H1 (cell line): ENCODE data around the gene SLCO1C1. TPM values are rescaled to one million over a fixed set of nuclear protein-coding genes. Genes with fewer than 3 reads are reported as not detected.

ENCODE experiments used
- MAFK ChIP-seq: IDR thresholded peaks from 2 replicates; pipeline ENCODE4 v1.6.1; 2012; ENCODE audit warnings: low read depth, mild to moderate bottlenecking, improper control_type of control experiment, low read length
- RXRA ChIP-seq: IDR thresholded peaks from 2 replicates; pipeline ENCODE4 v1.6.1; 2011; ENCODE audit warnings: low read depth, mild to moderate bottlenecking, low read length, moderate library complexity; ENCODE audit not compliant: insufficient read depth
- SAP30 ChIP-seq: fragments of 300-600 bp; sonication (generic); IDR thresholded peaks from 2 replicates; pipeline ENCODE4 v1.7.1; 2012; ENCODE audit warnings: low read length, moderate library complexity, mild to moderate bottlenecking, inconsistent platforms; ENCODE audit not compliant: insufficient read depth, insufficient replicate concordance
- polyA plus RNA-seq, 7 experiments: library from polyadenylated mRNA; depleted of rRNA in 3 of 7; stranded (reverse) in 5 of 7; unstranded in 2 of 7; fragments of >200 nt in 5 of 7; fragments of 200-250 nt in 2 of 7; gene quantifications; 1 replicate in 5 of 7; 2 replicates in 1 of 7; 4 replicates in 1 of 7; pipeline versions ENCODE4 v1.2.1 to v1.2.3, GENCODE V29; 2011 to 2013; ENCODE audit warnings: missing spikeins in 2 of 7, mixed read lengths in 2 of 7
- total RNA-seq: library from RNA; stranded (reverse); fragmentation: NEBNext Ultra II Directional; extraction: Animal tissue kit (Norgen Biotek cat#: 25700); gene quantifications from 2 replicates; pipeline ENCODE4 v1.2.1, GENCODE V29; 2021
- TF ChIP-seq, protein P1 (sequence below): IDR thresholded peaks from 2 replicates; pipeline ENCODE4 v1.6.1; 2012; ENCODE audit warnings: inconsistent platforms
- TF ChIP-seq, protein P2 (sequence below): IDR thresholded peaks from 2 replicates; pipeline ENCODE4 v1.6.1; 2012; ENCODE audit warnings: inconsistent platforms
- TF ChIP-seq, protein P3 (sequence below), 3 experiments: IDR thresholded peaks; 1 replicate in 2 of 3; 2 replicates in 1 of 3; pipeline versions ENCODE4 v1.5.1 to v1.6.1; 2011; ENCODE audit warnings: low read length in 3 of 3, mild to moderate bottlenecking in 3 of 3, inconsistent platforms in 2 of 3, low read depth in 1 of 3, moderate library complexity in 1 of 3; ENCODE audit not compliant: insufficient read depth in 1 of 3; ENCODE audit errors: control extremely low read depth in 1 of 3

SLCO1C1 gene
- total and polyA plus RNA-seq, 2 of the 8 experiments (the other 6 are each of a cell fraction or from before 2014, with no cell fraction given) = 0.18 to 0.74 TPM

DNA sequence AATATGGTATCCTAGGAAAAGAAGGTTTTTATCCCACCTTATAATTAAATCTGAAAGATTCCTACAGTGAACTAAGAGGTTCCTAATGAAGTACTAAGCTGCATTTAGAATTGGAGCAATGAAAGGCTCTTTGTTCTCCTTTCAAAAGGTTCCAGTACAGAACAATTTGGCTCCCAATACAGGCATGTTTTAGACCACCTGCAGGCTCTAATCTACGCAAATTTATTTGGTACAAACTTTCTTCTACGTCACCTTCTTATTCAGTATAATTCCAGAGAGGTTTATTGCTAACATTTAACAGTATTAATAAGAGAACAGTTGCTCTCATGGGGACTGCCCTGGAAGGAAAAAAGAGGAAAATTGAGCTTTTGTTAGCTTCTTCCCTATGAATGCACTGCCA is 37.6 kb upstream of the SLCO1C1 start (continued):
- TF ChIP-seq SAP30 (no peak), RXRA (no peak), MAFK (no peak)
- TF ChIP-seq, protein P1, sequence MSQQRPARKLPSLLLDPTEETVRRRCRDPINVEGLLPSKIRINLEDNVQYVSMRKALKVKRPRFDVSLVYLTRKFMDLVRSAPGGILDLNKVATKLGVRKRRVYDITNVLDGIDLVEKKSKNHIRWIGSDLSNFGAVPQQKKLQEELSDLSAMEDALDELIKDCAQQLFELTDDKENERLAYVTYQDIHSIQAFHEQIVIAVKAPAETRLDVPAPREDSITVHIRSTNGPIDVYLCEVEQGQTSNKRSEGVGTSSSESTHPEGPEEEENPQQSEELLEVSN = no peak
- TF ChIP-seq, protein P2, sequence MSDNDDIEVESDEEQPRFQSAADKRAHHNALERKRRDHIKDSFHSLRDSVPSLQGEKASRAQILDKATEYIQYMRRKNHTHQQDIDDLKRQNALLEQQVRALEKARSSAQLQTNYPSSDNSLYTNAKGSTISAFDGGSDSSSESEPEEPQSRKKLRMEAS = no peak
- TF ChIP-seq, protein P3, sequence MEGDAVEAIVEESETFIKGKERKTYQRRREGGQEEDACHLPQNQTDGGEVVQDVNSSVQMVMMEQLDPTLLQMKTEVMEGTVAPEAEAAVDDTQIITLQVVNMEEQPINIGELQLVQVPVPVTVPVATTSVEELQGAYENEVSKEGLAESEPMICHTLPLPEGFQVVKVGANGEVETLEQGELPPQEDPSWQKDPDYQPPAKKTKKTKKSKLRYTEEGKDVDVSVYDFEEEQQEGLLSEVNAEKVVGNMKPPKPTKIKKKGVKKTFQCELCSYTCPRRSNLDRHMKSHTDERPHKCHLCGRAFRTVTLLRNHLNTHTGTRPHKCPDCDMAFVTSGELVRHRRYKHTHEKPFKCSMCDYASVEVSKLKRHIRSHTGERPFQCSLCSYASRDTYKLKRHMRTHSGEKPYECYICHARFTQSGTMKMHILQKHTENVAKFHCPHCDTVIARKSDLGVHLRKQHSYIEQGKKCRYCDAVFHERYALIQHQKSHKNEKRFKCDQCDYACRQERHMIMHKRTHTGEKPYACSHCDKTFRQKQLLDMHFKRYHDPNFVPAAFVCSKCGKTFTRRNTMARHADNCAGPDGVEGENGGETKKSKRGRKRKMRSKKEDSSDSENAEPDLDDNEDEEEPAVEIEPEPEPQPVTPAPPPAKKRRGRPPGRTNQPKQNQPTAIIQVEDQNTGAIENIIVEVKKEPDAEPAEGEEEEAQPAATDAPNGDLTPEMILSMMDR (IDR thresholded peaks at IDR 0.05; ENCODE audit: control extremely low read depth in 1 of 3, insufficient read depth in 1 of 3, low read depth in 1 of 3, low read length in 3 of 3) = no peak
